ENCODE data around the gene EXOC5.

DNA sequence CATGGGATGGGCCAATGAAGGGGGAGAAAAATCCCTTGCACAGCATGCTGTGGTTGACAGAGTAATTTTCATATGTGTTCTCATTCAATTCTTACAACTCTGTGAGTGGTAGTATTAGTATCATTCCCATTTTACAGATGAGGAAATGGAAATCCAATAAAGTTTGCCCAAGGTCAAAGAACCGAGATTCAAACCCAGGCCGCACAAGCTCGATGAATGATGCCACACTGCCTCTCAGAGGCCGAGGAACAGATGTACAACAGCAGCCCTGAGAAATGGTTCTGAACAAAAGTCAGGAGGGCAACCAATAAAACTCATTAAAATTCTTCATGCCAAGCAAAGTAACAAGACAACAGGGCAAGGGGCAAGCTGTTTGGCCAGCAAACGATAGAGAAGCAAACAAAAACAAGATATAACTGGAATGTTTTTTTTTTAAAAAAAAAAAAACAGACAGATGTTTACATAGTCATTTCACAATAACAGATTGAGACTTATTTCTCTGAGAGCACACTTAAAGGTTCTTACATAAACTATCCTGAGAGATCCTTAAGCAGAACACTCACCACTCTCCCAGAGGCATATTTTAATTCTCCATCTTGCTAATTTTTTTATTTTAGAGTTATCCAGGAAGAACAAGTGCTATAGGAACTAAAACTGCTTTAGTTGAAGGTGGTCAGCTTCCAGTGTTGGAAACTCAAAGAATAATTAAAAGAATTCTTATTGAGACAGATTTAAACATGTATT lies 85.8 kb downstream of the EXOC5 start:
- TF ChIP-seq, protein P1, sequence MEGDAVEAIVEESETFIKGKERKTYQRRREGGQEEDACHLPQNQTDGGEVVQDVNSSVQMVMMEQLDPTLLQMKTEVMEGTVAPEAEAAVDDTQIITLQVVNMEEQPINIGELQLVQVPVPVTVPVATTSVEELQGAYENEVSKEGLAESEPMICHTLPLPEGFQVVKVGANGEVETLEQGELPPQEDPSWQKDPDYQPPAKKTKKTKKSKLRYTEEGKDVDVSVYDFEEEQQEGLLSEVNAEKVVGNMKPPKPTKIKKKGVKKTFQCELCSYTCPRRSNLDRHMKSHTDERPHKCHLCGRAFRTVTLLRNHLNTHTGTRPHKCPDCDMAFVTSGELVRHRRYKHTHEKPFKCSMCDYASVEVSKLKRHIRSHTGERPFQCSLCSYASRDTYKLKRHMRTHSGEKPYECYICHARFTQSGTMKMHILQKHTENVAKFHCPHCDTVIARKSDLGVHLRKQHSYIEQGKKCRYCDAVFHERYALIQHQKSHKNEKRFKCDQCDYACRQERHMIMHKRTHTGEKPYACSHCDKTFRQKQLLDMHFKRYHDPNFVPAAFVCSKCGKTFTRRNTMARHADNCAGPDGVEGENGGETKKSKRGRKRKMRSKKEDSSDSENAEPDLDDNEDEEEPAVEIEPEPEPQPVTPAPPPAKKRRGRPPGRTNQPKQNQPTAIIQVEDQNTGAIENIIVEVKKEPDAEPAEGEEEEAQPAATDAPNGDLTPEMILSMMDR (IDR thresholded peaks at IDR 0.05): peak in 2 of 6 experiments; percentile 4 to 5
- TF ChIP-seq POLR2A (IDR thresholded peaks at IDR 0.05): no peak
